Muscle of leg (tissue), 11 donors: ENCODE measurements around the gene RNF11. TPM values are rescaled to one million over a fixed set of nuclear protein-coding genes. Genes with fewer than 3 reads are reported as not detected.
A peak's percentile ranks its signal among the peaks of the same experiment; 100 is the strongest.

Source experiments
- DNase-seq: peaks from one replicate; pipeline ENCODE4 v3.0.0; 2013
- H3K27ac ChIP-seq: one replicate; pipeline ENCODE4 v1.5.1; 2013; ENCODE audit warnings: mild to moderate bottlenecking, low read length, control low read depth
- H3K27me3 ChIP-seq: one replicate; pipeline ENCODE4 v1.6.1; 2013; ENCODE audit warnings: low read length; ENCODE audit not compliant: control insufficient read depth, insufficient read depth
- H3K36me3 ChIP-seq: one replicate; pipeline ENCODE4 v1.6.1; 2013; ENCODE audit warnings: low read length; ENCODE audit not compliant: control insufficient read depth, insufficient read depth
- H3K4me1 ChIP-seq: one replicate; pipeline ENCODE4 v1.6.1; 2013; ENCODE audit warnings: low read length; ENCODE audit not compliant: control insufficient read depth, insufficient read depth
- H3K4me3 ChIP-seq: one replicate; pipeline ENCODE4 v1.5.1; 2013; ENCODE audit warnings: low read length, control low read depth
- H3K9me3 ChIP-seq: replicated peaks from 2 replicates; pipeline ENCODE4 v1.6.1; 2013; ENCODE audit warnings: low read depth, low read length; ENCODE audit not compliant: control insufficient read depth
- WGBS: methylation state at CpG from one replicate; pipeline ENCODE4 v1.1.5; 2013; ENCODE audit warnings: missing lambda C conversion rate; ENCODE audit not compliant: insufficient coverage; 5-methylcytosine and 5-hydroxymethylcytosine counted together
- polyA plus RNA-seq, 8 donors: library from polyadenylated mRNA; unstranded; fragments of 120-200 nt; gene quantifications; one replicate each; pipeline versions ENCODE4 v1.2.1 to v1.2.3, GENCODE V29; 2013; ENCODE audit warnings: inconsistent platforms in 1 of 8, low replicate concordance in 1 of 8; ENCODE audit not compliant: insufficient read length in 8 of 8, insufficient read depth in 1 of 8
- total RNA-seq: library from RNA; stranded (reverse); fragments of 120-200 nt; gene quantifications from one replicate; pipeline ENCODE4 v1.2.4, GENCODE V29; 2013

RNF11 gene
- total and polyA plus RNA-seq, 9 donors = 73.9 to 109 (median 100) TPM

DNA sequence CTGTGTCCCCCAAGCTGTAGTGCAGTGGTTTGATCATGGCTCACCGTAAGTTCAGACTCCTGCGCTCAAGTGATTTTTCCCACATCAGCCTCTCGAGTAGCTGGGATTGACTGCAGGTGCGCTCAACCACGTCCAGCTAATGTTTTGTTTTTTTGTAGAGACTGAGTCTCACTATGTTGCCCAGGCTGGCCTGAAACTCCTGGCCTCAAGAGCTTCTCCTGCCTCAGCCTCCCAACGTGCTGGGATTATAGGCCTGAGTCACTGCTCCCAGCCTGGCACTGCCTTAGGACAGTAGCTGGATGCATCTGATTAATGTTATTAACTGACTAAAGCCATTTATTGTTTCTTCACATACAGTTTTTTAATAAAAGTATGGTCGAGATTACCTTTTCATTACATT is 40.2 kb downstream of the RNF11 start:
- no peaks in the 10 kb centered on the region for H3K27me3 ChIP-seq
- WGBS = 69% methylated on average over 5 of the region's 7 CpGs
- DNase-seq = no peak
- H3K36me3 ChIP-seq = peaks cover 9% of the 10 kb centered on the region
- H3K9me3 ChIP-seq = no peaks in the 10 kb centered on the region
- H3K4me3 ChIP-seq = no peak overlapping the region
- no peaks in the 10 kb centered on the region for H3K4me1 ChIP-seq
- H3K27ac ChIP-seq = no peak overlapping the region

- 67% methylated on average over 1 of the region's 4 CpGs for WGBS
- no peak for DNase-seq
- Histone ChIP-seq H3K9me3 (no peaks in the 10 kb centered on the region), H3K27ac (no peak overlapping the region), H3K4me3 (no peak overlapping the region), H3K27me3 (no peaks in the 10 kb centered on the region), H3K36me3 (peaks cover 6% of the 10 kb centered on the region), H3K4me1 (peaks cover 5% of the 10 kb centered on the region)
Measured at GRCh38 chr1:51280321-51280978, 44.4 kb downstream of the RNF11 start.

- peaks cover 4% of the 10 kb centered on the region for H3K36me3 ChIP-seq
- H3K9me3 ChIP-seq = no peaks in the 10 kb centered on the region
- 95% methylated on average over 3 of the region's 5 CpGs for WGBS
- no peak overlapping the region for H3K27ac ChIP-seq
- H3K27me3 ChIP-seq = no peaks in the 10 kb centered on the region
- DNase-seq = no peak
- peaks cover 5% of the 10 kb centered on the region for H3K4me1 ChIP-seq
- no peak overlapping the region for H3K4me3 ChIP-seq
Measured at GRCh38 chr1:51281807-51282206, 45.7 kb downstream of the RNF11 start.

DNA sequence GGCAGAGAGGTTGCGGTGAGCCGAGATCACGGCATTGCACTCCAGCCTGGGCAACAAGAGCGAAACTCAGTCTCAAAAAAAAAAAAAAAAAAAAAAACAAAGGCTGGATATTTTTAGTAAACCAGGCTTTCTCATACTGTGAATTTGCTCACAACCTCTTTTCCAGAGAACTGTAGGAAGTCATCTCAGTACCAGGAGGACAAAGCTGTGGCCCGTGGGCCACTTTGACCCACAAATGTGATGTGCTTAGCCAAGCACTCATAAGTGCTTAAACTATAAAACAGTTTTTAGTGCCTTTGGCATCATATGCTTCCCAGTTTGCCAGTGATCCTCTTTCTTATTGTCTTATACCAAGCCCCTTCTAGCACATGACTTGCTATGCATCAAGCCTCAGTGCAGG is 46.5 kb downstream of the RNF11 start:
- Histone ChIP-seq H3K4me3 (no peak overlapping the region), H3K27me3 (no peaks in the 10 kb centered on the region), H3K4me1 (peaks cover 5% of the 10 kb centered on the region), H3K27ac (no peak overlapping the region), H3K36me3 (peaks cover 4% of the 10 kb centered on the region), H3K9me3 (no peaks in the 10 kb centered on the region)
- 86% methylated on average over 1 of the region's 5 CpGs for WGBS
- no peak for DNase-seq

- Histone ChIP-seq H3K27me3 (no peaks in the 10 kb centered on the region), H3K4me3 (no peak overlapping the region), H3K36me3 (peaks cover under 1% of the 10 kb centered on the region), H3K4me1 (peaks cover 17% of the 10 kb centered on the region), H3K9me3 (no peaks in the 10 kb centered on the region), H3K27ac (no peak overlapping the region)
- 100% methylated on average over 1 of the region's 5 CpGs for WGBS
- DNase-seq = no peak
Measured at GRCh38 chr1:51283979-51284378, 47.9 kb downstream of the RNF11 start.

DNA sequence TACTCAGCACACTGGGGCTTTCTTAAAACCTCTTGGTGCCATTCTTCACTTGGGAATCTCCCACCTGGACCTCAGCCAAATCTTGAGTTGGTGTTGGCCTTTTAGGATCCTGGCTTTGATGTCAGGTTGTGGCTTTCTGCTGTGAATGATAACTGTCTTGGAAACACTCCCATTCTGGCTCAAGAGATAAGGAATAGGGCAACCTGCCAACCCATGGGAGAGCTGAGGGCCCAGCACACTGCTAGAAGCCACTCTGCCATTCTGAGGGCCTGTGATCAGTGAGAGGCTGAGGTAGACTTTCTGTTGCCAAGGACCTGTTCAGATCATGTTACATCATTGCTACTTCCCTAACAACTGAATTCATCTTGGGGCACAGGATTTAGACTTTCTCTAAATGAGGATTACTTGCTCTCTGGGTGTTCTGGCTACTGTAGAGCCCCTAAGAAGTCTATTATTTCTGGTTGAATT is 48.4 kb downstream of the RNF11 start:
- H3K27ac ChIP-seq = no peak overlapping the region
- no peaks in the 10 kb centered on the region for H3K27me3 ChIP-seq
- H3K9me3 ChIP-seq = no peaks in the 10 kb centered on the region
- H3K4me1 ChIP-seq = peaks cover 18% of the 10 kb centered on the region
- H3K36me3 ChIP-seq = no peaks in the 10 kb centered on the region
- peak; percentile 25 for DNase-seq
- no peak overlapping the region for H3K4me3 ChIP-seq

- H3K4me1 ChIP-seq = peaks cover 20% of the 10 kb centered on the region
- H3K27ac ChIP-seq = no peak overlapping the region
- no peak overlapping the region for H3K4me3 ChIP-seq
- H3K9me3 ChIP-seq = no peaks in the 10 kb centered on the region
- H3K36me3 ChIP-seq = no peaks in the 10 kb centered on the region
- H3K27me3 ChIP-seq = no peaks in the 10 kb centered on the region
- WGBS = no CpG with 5 or more reads among the region's 1 CpG
- DNase-seq = no peak
Measured at GRCh38 chr1:51285055-51285454, 49.0 kb downstream of the RNF11 start.

GRCh38 chr1:51287966-51288365 is 51.9 kb downstream of the RNF11 start:
- peak; percentile 37 for DNase-seq
- no peaks in the 10 kb centered on the region for H3K36me3 ChIP-seq
- H3K4me1 ChIP-seq = peaks cover 25% of the 10 kb centered on the region
- H3K4me3 ChIP-seq = no peak overlapping the region
- no peak overlapping the region for H3K27ac ChIP-seq
- H3K9me3 ChIP-seq = no peaks in the 10 kb centered on the region
- H3K27me3 ChIP-seq = no peaks in the 10 kb centered on the region
- 46% methylated on average over 8 of the region's 8 CpGs for WGBS

DNA sequence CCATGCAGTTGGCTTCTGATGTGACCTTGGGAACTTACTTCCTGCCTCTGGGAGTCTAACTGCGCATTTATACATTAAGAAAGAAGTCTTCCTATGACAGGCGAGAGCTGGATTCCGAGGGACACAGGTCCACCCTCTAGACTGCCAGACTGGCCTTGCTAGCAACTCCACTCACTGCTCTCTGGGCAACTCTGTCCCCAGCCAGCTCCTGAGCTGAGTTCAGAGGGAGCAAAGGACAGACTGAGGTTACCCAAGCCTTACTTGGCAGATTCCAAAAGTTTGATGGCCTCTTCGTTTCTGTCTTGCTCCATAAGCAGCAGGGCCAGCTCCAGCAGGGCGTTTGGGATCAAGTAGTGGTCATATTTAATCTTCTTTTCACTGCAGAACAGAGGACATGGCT is 52.5 kb downstream of the RNF11 start:
- Histone ChIP-seq H3K9me3 (no peaks in the 10 kb centered on the region), H3K4me3 (no peak overlapping the region), H3K4me1 (peaks cover 25% of the 10 kb centered on the region), H3K27ac (no peak overlapping the region), H3K27me3 (no peaks in the 10 kb centered on the region), H3K36me3 (no peaks in the 10 kb centered on the region)
- no peak for DNase-seq
- WGBS = 93% methylated on average over 3 of the region's 5 CpGs

GRCh38 chr1:51289676-51290488 is 53.8 kb downstream of the RNF11 start:
- H3K4me3 ChIP-seq = no peak overlapping the region
- H3K27me3 ChIP-seq = no peaks in the 10 kb centered on the region
- peaks cover 28% of the 10 kb centered on the region for H3K4me1 ChIP-seq
- no peak overlapping the region for H3K27ac ChIP-seq
- 92% methylated on average over 3 of the region's 8 CpGs for WGBS
- no peaks in the 10 kb centered on the region for H3K9me3 ChIP-seq
- DNase-seq = no peak
- H3K36me3 ChIP-seq = no peaks in the 10 kb centered on the region
